ENCODE measurements around the gene CCDC201.
"Not testable (repeated sequence)": the region's sequence is repeated elsewhere in the genome, so short reads cannot be mapped to it uniquely, and the experiment has no call there.

GRCh38 chr7:45841926-45842717, 30.8 kb downstream of the CCDC201 start:
- TF ChIP-seq CTCF (IDR thresholded peaks at IDR 0.05; ENCODE audit: low read depth, low read length); POLR2A (IDR thresholded peaks at IDR 0.05; ENCODE audit: extremely low read depth, insufficient read length); MAX (IDR thresholded peaks at IDR 0.05; ENCODE audit: low read depth, low read length): not testable (repeated sequence)
